Right atrium auricular region (tissue), 2 donors: Measurements from ENCODE around the gene RIMBP2. TPM values are rescaled to one million over a fixed set of nuclear protein-coding genes. Genes with fewer than 3 reads are reported as not detected.
"Not testable (repeated sequence)": the region's sequence is repeated elsewhere in the genome, so short reads cannot be mapped to it uniquely, and the experiment has no call there.

ENCODE experiments used
- DNase-seq: peaks from one replicate; pipeline ENCODE4 v3.0.0-alpha.2; 2019; ENCODE audit warnings: low spot score
- H3K27ac ChIP-seq, 2 donors: fragments of 200-600 bp; sonication (generic); 1 replicate in 1 of 2; 2 replicates in 1 of 2; pipeline ENCODE4 v1.5.1; 2016 to 2019
- H3K27me3 ChIP-seq, 2 donors: fragments of 200-600 bp; sonication (generic); one replicate each; pipeline versions ENCODE4 v1.5.1 to v1.6.0; 2017 to 2019
- H3K36me3 ChIP-seq: fragments of 200-600 bp; sonication (generic); one replicate; pipeline ENCODE4 v1.5.1; 2016
- H3K4me1 ChIP-seq, 2 donors: fragments of 200-600 bp; sonication (generic); one replicate each; pipeline versions ENCODE4 v1.5.1 to v1.6.0; 2017 to 2019
- H3K4me3 ChIP-seq, 2 donors: fragments of 200-600 bp; sonication (generic); 1 replicate in 1 of 2; 2 replicates in 1 of 2; pipeline ENCODE4 v1.5.1; 2017 to 2019; ENCODE audit warnings: mild to moderate bottlenecking in 1 of 2, moderate library complexity in 1 of 2
- H3K9me3 ChIP-seq, 2 donors: fragments of 200-600 bp; sonication (generic); one replicate each; pipeline ENCODE4 v1.5.1; 2019
- total RNA-seq, 2 donors: library from RNA; depleted of rRNA; stranded (reverse); fragments of >200 nt; gene quantifications; one replicate each; pipeline ENCODE4 v1.1.0, GENCODE V29; 2016
- TF ChIP-seq, protein P1 (sequence below), 2 donors: fragments of 200-600 bp; sonication (generic); IDR thresholded peaks; one replicate each; pipeline ENCODE4 v1.5.1; 2019; ENCODE audit warnings: antibody characterized with exemption in 2 of 2

The RIMBP2 gene
- total RNA-seq, 2 donors from 2014 or later, result 0.04 TPM; not detected in 1

DNA sequence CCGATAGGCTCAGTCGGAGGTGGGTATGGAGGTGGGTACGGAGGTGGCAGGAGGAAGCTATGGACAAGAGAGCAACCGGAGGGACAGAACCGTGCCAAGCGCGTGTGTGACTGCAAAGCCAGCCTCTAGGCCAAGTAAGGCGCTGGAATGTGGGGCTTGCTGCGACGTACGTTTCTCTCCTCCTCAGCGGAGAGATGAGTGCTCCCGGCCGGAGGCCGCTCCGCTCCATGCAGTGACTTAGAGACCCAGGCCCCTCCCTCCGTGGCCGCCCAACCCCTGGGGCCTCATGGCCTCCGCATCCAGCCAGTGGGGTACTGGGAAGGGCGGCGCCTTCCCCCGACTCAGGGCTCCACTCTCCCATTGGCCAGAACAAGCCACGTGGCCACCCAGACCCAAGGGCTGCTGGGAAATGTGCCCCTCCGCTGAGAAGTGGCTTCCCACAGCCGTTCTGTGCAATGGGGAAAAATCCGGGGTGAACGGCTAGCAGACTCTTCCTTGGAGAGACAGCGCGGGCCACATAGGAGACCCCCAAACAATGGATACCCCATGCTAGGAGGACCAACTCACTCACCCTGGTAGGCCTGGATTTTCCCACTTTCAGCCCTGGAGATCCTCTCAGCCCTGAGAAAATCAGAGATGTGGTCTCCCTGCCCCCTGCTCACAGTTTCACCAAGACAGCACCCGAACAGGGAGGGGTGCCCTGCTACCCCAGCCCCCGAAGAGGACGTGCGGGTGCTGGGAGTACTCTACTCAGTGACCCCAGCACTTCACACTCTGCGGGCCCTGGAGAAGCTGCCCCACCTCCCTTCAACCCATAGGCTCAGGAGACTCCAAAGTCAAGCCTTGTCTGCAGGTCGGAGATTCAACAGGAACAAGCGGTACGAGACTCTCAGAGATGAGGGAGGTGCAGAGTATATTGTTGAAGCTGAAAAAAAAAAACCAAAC is 66.7 kb downstream of the RIMBP2 start:
- Histone ChIP-seq H3K9me3 (no peaks in the 10 kb centered on the region), H3K4me1 (no peaks in the 10 kb centered on the region), H3K4me3 (no peak overlapping the region), H3K27me3 (no peaks in the 10 kb centered on the region), H3K27ac (no peak overlapping the region), H3K36me3 (no peaks in the 10 kb centered on the region)
- DNase-seq, result no peak
- TF ChIP-seq, protein P1, sequence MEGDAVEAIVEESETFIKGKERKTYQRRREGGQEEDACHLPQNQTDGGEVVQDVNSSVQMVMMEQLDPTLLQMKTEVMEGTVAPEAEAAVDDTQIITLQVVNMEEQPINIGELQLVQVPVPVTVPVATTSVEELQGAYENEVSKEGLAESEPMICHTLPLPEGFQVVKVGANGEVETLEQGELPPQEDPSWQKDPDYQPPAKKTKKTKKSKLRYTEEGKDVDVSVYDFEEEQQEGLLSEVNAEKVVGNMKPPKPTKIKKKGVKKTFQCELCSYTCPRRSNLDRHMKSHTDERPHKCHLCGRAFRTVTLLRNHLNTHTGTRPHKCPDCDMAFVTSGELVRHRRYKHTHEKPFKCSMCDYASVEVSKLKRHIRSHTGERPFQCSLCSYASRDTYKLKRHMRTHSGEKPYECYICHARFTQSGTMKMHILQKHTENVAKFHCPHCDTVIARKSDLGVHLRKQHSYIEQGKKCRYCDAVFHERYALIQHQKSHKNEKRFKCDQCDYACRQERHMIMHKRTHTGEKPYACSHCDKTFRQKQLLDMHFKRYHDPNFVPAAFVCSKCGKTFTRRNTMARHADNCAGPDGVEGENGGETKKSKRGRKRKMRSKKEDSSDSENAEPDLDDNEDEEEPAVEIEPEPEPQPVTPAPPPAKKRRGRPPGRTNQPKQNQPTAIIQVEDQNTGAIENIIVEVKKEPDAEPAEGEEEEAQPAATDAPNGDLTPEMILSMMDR (IDR thresholded peaks at IDR 0.05), result no peak

DNA sequence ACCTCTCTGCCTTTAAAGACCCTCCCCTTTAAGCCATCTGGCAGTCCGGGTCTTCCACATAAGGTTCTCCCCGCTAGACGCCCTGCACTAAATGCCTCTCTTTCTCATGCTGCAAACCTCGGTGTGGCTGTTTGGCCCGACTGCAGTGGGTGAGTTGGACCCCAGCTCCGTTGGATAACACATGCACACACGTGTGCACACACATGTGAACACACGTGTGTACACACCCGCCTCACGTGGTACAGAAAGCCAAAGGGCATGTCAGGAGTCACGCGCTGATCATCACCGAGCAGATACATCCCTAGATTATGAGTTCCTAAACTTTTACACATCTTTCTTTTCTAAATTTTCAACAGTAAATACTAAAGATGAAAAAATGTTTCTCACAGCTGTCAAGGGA is 68.3 kb downstream of the RIMBP2 start:
- DNase-seq, result no peak
- TF ChIP-seq, protein P1 (IDR thresholded peaks at IDR 0.05), result no peak
- H3K27ac ChIP-seq, result no peak overlapping the region
- H3K36me3 ChIP-seq, result no peaks in the 10 kb centered on the region
- no peaks in the 10 kb centered on the region for H3K9me3 ChIP-seq
- H3K4me1 ChIP-seq, result no peaks in the 10 kb centered on the region
- no peak overlapping the region for H3K4me3 ChIP-seq
- no peaks in the 10 kb centered on the region for H3K27me3 ChIP-seq

DNA sequence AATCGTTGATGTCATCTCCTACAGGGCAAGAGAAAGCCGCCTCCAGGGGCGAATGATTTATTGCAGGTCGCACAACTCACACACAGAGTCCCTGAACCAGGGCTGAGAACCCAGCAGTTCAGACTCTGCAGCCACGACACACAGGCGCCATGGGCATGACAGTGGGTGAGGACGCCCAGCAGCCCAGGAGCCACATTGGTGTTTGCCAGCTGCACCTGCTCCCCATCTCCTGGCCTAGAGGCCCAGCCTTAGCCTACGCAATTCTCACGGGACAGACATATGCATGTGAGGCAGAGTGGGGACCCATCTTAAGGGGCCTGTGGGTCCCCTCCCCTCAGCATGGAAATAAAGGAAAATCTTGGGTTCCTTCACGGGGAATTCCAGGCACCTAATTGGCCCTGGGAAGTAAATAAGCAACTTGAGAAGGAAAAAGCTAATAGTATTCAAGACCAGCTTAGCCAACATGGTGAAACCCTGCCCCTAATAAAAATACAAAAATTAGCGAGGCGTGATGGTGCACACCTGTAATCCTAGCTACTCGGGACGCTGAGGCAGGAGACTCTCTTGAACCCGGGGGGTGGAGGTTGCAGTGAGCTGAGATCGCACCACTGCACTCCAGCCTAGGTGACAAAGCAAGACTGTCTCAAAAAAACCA is 69.3 kb downstream of the RIMBP2 start:
- H3K36me3 ChIP-seq, result no peaks in the 10 kb centered on the region
- H3K27me3 ChIP-seq, result no peaks in the 10 kb centered on the region
- TF ChIP-seq, protein P1 (IDR thresholded peaks at IDR 0.05), result no peak
- H3K27ac ChIP-seq, result no peak overlapping the region
- no peaks in the 10 kb centered on the region for H3K4me1 ChIP-seq
- H3K9me3 ChIP-seq, result no peaks in the 10 kb centered on the region
- no peak for DNase-seq
- no peak overlapping the region for H3K4me3 ChIP-seq

DNA sequence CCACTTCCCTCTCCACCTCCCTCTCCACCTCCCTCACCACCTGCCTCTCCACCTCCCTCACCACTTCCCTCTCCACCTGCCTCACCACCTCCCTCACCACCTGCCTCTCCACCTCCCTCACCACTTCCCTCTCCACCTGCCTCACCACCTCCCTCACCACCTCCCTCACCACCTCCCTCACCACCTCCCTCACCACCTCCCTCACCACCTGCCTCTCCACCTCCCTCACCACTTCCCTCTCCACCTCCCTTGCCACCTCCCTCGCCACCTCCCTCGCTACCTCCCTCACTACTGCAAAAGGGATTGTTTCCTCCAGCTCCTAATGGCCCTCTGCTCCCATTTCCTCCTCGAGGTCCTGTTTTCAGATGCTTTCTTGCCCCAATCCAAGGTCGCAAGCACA is 69.9 kb downstream of the RIMBP2 start:
- H3K9me3 ChIP-seq, H3K4me1 ChIP-seq, H3K27me3 ChIP-seq, DNase-seq, H3K4me3 ChIP-seq, H3K36me3 ChIP-seq, H3K27ac ChIP-seq: not testable (repeated sequence)

DNA sequence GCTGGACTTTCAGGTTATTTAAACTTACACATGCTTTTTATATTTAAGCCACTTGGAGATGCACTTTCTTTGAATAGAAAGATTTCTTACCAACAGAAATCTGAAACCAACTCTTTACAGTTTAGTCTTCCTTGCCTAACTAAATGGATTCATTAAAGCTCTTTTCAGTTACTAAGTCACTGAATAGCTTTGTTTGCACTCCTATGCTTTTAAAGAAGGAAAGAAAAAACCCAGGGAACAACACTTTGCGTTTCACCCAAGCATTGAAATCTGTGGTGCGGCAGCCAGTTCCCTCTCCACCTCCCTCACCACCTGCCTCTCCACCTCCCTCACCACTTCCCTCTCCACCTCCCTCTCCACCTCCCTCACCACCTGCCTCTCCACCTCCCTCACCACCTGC is 70.3 kb downstream of the RIMBP2 start:
- Histone ChIP-seq H3K27me3 (no peaks in the 10 kb centered on the region), H3K9me3 (no peaks in the 10 kb centered on the region), H3K27ac (no peak overlapping the region), H3K36me3 (no peaks in the 10 kb centered on the region), H3K4me1 (no peaks in the 10 kb centered on the region), H3K4me3 (no peak overlapping the region)
- TF ChIP-seq, protein P1 (IDR thresholded peaks at IDR 0.05), result no peak
- no peak for DNase-seq

DNA sequence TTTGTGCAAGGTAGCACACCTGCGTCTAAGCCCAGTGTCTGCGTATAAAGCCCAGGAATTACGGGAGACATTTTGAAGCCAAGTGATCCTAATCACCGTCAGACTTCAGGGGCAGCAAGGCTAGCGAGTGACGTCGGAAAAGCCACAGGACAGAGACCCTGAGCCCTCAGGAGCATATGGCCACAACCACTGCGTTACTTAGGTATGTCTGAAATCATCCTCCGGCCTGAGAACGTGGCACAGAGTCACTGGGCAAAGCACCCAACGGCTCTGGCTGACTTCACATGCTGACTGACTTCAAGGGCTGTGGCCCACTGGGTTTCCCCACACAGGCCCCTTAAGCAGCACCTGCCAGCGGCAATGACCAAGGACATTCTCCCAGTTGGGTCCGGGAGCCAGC is 71.5 kb downstream of the RIMBP2 start:
- no peaks in the 10 kb centered on the region for H3K4me1 ChIP-seq
- no peak for DNase-seq
- H3K27me3 ChIP-seq, result no peaks in the 10 kb centered on the region
- TF ChIP-seq, protein P1 (IDR thresholded peaks at IDR 0.05), result no peak
- H3K36me3 ChIP-seq, result no peaks in the 10 kb centered on the region
- H3K4me3 ChIP-seq, result no peak overlapping the region
- H3K9me3 ChIP-seq, result no peaks in the 10 kb centered on the region
- no peak overlapping the region for H3K27ac ChIP-seq
